Parathyroid adenoma (tissue), 2 donors: ENCODE measurements around the gene RAD21L1.

Source experiments
- H2AFZ ChIP-seq: fragments of 300-600 bp; sonication (generic); one replicate; pipeline ENCODE4 v1.7.0; 2017; ENCODE audit warnings: antibody characterized with exemption, mild to moderate bottlenecking
- H3K27ac ChIP-seq: fragments of 300-600 bp; sonication (generic); one replicate; pipeline ENCODE4 v1.7.0; 2017
- H3K27me3 ChIP-seq: fragments of 300-600 bp; sonication (generic); one replicate; pipeline ENCODE4 v1.7.0; 2017; ENCODE audit warnings: low read length; ENCODE audit not compliant: control insufficient read depth, insufficient read depth
- H3K36me3 ChIP-seq: fragments of 300-600 bp; sonication (generic); one replicate; pipeline ENCODE4 v1.7.0; 2017; ENCODE audit warnings: low read length; ENCODE audit not compliant: control insufficient read depth, insufficient read depth
- H3K4me1 ChIP-seq: fragments of 300-600 bp; sonication (generic); one replicate; pipeline ENCODE4 v1.7.0; 2017; ENCODE audit warnings: control low read depth
- H3K4me2 ChIP-seq: fragments of 300-600 bp; sonication (generic); one replicate; pipeline ENCODE4 v1.7.0; 2017; ENCODE audit warnings: low read length
- H3K4me3 ChIP-seq: fragments of 300-600 bp; sonication (generic); one replicate; pipeline ENCODE4 v1.7.0; 2017; ENCODE audit warnings: low read depth, low read length
- H3K79me2 ChIP-seq: fragments of 300-600 bp; sonication (generic); one replicate; pipeline ENCODE4 v1.7.0; 2017; ENCODE audit warnings: control low read depth
- H3K9ac ChIP-seq: fragments of 300-600 bp; sonication (generic); one replicate; pipeline ENCODE4 v1.7.0; 2017; ENCODE audit warnings: mild to moderate bottlenecking
- H3K9me3 ChIP-seq: fragments of 300-600 bp; sonication (generic); one replicate; pipeline ENCODE4 v1.7.0; 2017; ENCODE audit warnings: low read length; ENCODE audit not compliant: control insufficient read depth
- TF ChIP-seq, protein P1 (sequence below): fragments of 300-600 bp; sonication (generic); IDR thresholded peaks from one replicate; pipeline ENCODE4 v1.7.0; 2017; ENCODE audit warnings: antibody characterized with exemption, mild to moderate bottlenecking
- donor health status: primary hyperparathyroidism.

The RAD21L1 gene

DNA sequence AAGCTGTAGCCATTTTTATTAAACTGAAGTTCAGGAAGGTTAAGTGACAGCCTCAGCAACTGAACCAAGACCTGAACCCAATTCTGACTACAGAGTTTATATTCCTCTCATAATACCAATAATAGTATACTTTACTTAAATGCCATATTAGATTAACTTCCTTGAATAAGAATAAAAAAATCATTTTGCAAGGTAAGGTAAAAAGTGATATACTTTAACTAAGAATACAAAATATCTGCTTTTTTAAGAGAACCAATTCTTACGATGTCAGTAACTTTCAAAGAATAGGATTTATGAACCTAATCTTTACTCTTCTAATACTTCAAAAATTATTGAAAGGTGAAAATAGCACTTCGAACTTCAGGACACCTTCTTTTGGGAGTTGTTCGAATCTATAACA lies 3.7 kb downstream of the RAD21L1 start:
- TF ChIP-seq, protein P1, sequence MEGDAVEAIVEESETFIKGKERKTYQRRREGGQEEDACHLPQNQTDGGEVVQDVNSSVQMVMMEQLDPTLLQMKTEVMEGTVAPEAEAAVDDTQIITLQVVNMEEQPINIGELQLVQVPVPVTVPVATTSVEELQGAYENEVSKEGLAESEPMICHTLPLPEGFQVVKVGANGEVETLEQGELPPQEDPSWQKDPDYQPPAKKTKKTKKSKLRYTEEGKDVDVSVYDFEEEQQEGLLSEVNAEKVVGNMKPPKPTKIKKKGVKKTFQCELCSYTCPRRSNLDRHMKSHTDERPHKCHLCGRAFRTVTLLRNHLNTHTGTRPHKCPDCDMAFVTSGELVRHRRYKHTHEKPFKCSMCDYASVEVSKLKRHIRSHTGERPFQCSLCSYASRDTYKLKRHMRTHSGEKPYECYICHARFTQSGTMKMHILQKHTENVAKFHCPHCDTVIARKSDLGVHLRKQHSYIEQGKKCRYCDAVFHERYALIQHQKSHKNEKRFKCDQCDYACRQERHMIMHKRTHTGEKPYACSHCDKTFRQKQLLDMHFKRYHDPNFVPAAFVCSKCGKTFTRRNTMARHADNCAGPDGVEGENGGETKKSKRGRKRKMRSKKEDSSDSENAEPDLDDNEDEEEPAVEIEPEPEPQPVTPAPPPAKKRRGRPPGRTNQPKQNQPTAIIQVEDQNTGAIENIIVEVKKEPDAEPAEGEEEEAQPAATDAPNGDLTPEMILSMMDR: no peak
- no peaks in the 10 kb centered on the region for H3K27me3 ChIP-seq
- no peak overlapping the region for H3K4me2 ChIP-seq
- no peak overlapping the region for H3K4me3 ChIP-seq
- H3K79me2 ChIP-seq: no peaks in the 10 kb centered on the region
- H3K9ac ChIP-seq: no peak overlapping the region
- no peaks in the 10 kb centered on the region for H3K36me3 ChIP-seq
- H2AFZ ChIP-seq: no peak overlapping the region
- H3K4me1 ChIP-seq: no peaks in the 10 kb centered on the region
- no peaks in the 10 kb centered on the region for H3K9me3 ChIP-seq
- H3K27ac ChIP-seq: no peak overlapping the region

DNA sequence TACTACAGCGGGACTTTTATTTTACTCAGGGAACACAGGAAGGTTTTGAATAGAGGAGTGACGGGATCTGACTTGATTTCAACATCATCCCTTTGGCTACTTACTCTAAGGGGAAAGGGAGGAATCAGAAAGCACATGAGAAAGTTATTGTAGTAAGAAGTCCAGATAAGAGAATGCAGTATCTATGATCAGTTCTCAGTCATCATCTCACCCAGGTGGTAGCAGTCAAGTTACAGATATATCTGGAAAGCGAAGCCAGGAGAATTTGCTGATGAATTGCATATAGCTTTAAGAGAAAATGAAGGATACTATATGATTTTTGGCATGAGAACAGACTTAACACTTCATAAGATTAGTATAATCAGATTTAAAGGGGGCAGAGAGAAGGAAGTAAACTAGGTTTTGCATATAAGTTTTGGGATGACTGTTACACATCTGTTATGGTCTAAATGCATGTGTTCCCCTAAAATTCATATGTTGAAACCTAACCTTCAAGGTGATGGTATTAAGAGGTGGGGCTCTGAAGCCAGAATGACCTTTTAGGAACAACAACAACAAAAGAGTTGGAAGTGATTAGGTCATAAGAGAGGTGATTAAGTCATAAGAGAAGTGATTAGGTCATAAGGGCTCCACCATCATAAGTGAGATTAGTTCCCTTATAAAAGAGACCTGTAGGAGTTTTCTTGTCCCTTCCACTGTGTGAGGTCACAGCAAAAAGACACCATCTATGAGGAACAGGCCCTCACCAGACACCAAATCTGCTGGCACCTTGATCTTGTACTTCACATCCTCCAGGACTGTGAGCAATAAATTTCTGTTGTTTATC lies 6.7 kb downstream of the RAD21L1 start:
- Histone ChIP-seq H2AFZ (no peak overlapping the region), H3K4me3 (no peak overlapping the region), H3K4me1 (no peaks in the 10 kb centered on the region), H3K27ac (no peak overlapping the region), H3K9ac (no peak overlapping the region), H3K27me3 (no peaks in the 10 kb centered on the region), H3K4me2 (no peak overlapping the region), H3K9me3 (no peaks in the 10 kb centered on the region), H3K36me3 (no peaks in the 10 kb centered on the region), H3K79me2 (no peaks in the 10 kb centered on the region)
- TF ChIP-seq, protein P1: no peak

DNA sequence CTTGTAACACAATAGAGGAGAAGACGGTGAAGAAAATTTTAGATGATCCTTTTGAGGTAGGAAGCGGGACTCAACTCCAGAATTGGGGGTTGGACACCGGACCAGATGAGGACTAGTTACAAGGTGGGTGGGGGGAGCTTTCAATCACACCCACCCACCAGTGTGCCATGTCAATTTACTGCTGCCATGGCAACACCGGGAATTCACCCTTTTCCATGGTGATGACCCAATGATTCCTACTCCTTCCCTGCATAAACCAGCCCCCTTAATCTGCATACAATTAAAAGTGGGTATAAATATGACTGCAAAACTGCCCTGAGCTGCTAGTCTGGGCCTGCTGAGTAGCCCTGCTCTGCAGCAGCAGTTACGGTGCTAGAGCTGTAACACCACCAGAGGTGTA lies 14.7 kb downstream of the RAD21L1 start:
- Histone ChIP-seq H2AFZ (no peak overlapping the region), H3K27ac (no peak overlapping the region), H3K36me3 (no peaks in the 10 kb centered on the region), H3K9me3 (no peaks in the 10 kb centered on the region), H3K9ac (no peak overlapping the region), H3K27me3 (no peaks in the 10 kb centered on the region), H3K4me1 (no peaks in the 10 kb centered on the region), H3K79me2 (no peaks in the 10 kb centered on the region), H3K4me3 (no peak overlapping the region), H3K4me2 (no peak overlapping the region)
- TF ChIP-seq, protein P1: no peak

DNA sequence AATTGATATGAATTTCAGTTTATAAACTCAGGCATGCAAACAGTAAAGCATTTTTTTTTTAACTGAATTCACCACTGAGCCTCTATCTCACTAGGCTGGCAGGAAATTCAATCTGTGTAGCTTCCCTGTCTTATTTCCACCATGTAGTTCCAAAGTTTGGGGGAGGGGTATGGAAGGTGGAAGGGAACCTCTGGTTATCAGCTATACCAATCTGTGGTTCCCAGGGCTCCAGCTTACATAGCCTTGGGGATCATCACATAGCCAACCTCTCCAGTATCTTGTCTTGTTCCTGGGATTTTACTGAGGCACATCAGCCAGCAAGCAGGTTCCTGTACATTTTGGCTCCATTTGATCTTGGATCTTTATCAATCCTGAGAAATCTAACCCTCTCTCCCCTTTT lies 15.6 kb downstream of the RAD21L1 start:
- Histone ChIP-seq H3K79me2 (no peaks in the 10 kb centered on the region), H3K4me3 (no peak overlapping the region), H3K27ac (no peak overlapping the region), H3K9me3 (no peaks in the 10 kb centered on the region), H2AFZ (no peak overlapping the region), H3K4me1 (no peaks in the 10 kb centered on the region), H3K4me2 (no peak overlapping the region), H3K36me3 (no peaks in the 10 kb centered on the region), H3K27me3 (no peaks in the 10 kb centered on the region), H3K9ac (no peak overlapping the region)
- TF ChIP-seq, protein P1: no peak

DNA sequence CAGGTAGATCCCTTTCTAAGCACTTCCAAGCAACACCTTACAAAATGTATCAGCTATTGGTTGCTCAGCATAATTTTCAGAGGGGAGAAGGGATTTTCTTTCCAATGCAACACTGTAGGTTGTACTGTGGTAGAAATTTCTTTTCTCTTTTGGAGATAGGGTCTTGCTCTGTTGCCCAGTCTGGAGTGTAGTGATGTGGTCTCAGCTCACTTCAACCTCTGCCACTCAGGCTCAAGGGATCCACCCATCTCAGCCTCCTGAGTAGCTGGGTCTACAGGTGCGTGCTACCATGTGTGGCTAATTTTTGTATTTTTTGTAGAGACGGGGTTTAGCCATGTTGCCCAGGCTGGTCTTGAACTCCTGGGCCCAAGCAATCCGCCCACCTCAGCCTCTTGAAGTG lies 16.3 kb downstream of the RAD21L1 start:
- H3K4me2 ChIP-seq: no peak overlapping the region
- no peaks in the 10 kb centered on the region for H3K4me1 ChIP-seq
- H3K9me3 ChIP-seq: no peaks in the 10 kb centered on the region
- no peak overlapping the region for H3K27ac ChIP-seq
- no peaks in the 10 kb centered on the region for H3K79me2 ChIP-seq
- H3K4me3 ChIP-seq: no peak overlapping the region
- no peaks in the 10 kb centered on the region for H3K27me3 ChIP-seq
- no peaks in the 10 kb centered on the region for H3K36me3 ChIP-seq
- H2AFZ ChIP-seq: no peak overlapping the region
- no peak overlapping the region for H3K9ac ChIP-seq
- TF ChIP-seq, protein P1: no peak
